Keratinocyte (primary cell): ENCODE results near the gene ALK.

Experiments
- CTCF ChIP-seq, 3 experiments: IDR thresholded peaks in 1 of 3; conservative IDR thresholded peaks in 1 of 3; optimal IDR thresholded peaks in 1 of 3; 2 replicates in 2 of 3; 3 replicates in 1 of 3; pipeline versions ENCODE3 to v1.5.1; 2011; ENCODE audit warnings: low read length in 3 of 3, mild to moderate bottlenecking in 3 of 3, moderate library complexity in 2 of 3, control low read depth in 1 of 3, inconsistent platforms in 1 of 3; ENCODE audit not compliant: insufficient read depth in 2 of 3; ENCODE audit errors: extremely low read depth in 1 of 3
- EZH2 ChIP-seq: IDR thresholded peaks from one replicate; pipeline ENCODE4 v1.6.1; 2012; ENCODE audit warnings: inconsistent platforms, mild to moderate bottlenecking, low read length, moderate library complexity

GRCh38 chr2:29599946-29600345, 321.4 kb downstream of the ALK start:
- TF ChIP-seq CTCF (optimal IDR thresholded peaks at IDR 0.05 in 1 of 3, IDR thresholded peaks at IDR 0.05 in 1 of 3, conservative IDR thresholded peaks at IDR 0.05 in 1 of 3; ENCODE audit: extremely low read depth in 1 of 3, insufficient read depth in 2 of 3, low read length in 3 of 3) (no peak), EZH2 (no peak)
